NCI-H187 treated with DMSO at 0.1 percent for 48 hours (cell line): ENCODE results near the gene HNF4A.

ENCODE experiments used
- DNase-seq: peaks from one replicate; lab custom pipeline; 2025; lab: John Stamatoyannopoulos, UW

Gene HNF4A

GRCh38 chr20:44392776-44393607 is 37.5 kb downstream of the HNF4A start:
- no peak for DNase-seq

GRCh38 chr20:44393608-44394451 is 38.3 kb downstream of the HNF4A start:
- DNase-seq: no peak

GRCh38 chr20:44394452-44394701 is 38.9 kb downstream of the HNF4A start:
- no peak for DNase-seq

GRCh38 chr20:44394702-44395460 is 39.4 kb downstream of the HNF4A start:
- no peak for DNase-seq

- DNase-seq: no peak
Measured at GRCh38 chr20:44395461-44396340, 40.2 kb downstream of the HNF4A start.

- DNase-seq: no peak
Measured at GRCh38 chr20:44396369-44397130, 41.1 kb downstream of the HNF4A start.

GRCh38 chr20:44398335-44398734 is 42.8 kb downstream of the HNF4A start:
- no peak for DNase-seq

GRCh38 chr20:44399446-44399845 is 43.9 kb downstream of the HNF4A start:
- no peak for DNase-seq

GRCh38 chr20:44400671-44400969 is 45.1 kb downstream of the HNF4A start:
- DNase-seq: no peak

GRCh38 chr20:44400970-44401769 is 45.7 kb downstream of the HNF4A start:
- DNase-seq: no peak

GRCh38 chr20:44401770-44402390 is 46.4 kb downstream of the HNF4A start:
- DNase-seq: no peak

- DNase-seq: no peak
Measured at GRCh38 chr20:44402391-44403193, 47.1 kb downstream of the HNF4A start.

- DNase-seq: no peak
Measured at GRCh38 chr20:44403194-44404112, 48.0 kb downstream of the HNF4A start.

- DNase-seq: no peak
Measured at GRCh38 chr20:44404204-44405181, 49.0 kb downstream of the HNF4A start.

GRCh38 chr20:44405257-44405656 is 49.8 kb downstream of the HNF4A start:
- no peak for DNase-seq

GRCh38 chr20:44405785-44406571 is 50.5 kb downstream of the HNF4A start:
- no peak for DNase-seq
